Measurements from ENCODE around the gene MCTP1.

- TF ChIP-seq CTCF (conservative IDR thresholded peaks at IDR 0.05) (no peak), ZFX (IDR thresholded peaks at IDR 0.05) (no peak)
Measured at GRCh38 chr5:94888674-94889073, 396.2 kb downstream of the MCTP1 start.
